GM06990 (cell line): ENCODE measurements around the gene SIPA1L3.

Experiments used
- DNase-seq: peaks from one replicate; pipeline ENCODE4 v3.0.0-alpha.2; 2011; ENCODE audit not compliant: insufficient read length; ENCODE audit errors: extremely low read depth
- H3K27me3 ChIP-seq: replicated peaks from 2 replicates; pipeline ENCODE4 v1.6.0; 2011; ENCODE audit warnings: low read length; ENCODE audit not compliant: control insufficient read depth, insufficient read depth
- H3K36me3 ChIP-seq: 2 replicates; pipeline ENCODE4 v1.5.1; 2011; ENCODE audit warnings: low read length; ENCODE audit not compliant: control insufficient read depth, insufficient read depth
- H3K4me3 ChIP-seq: replicated peaks from 2 replicates; pipeline ENCODE4 v1.5.1; 2011; ENCODE audit warnings: low read depth, mild to moderate bottlenecking, control low read depth, low read length
- CTCF ChIP-seq: IDR thresholded peaks from 2 replicates; pipeline ENCODE4 v1.5.1; 2011; ENCODE audit warnings: low read length, control low read depth, mild to moderate bottlenecking, inconsistent platforms; ENCODE audit not compliant: insufficient read depth, poor library complexity, severe bottlenecking

SIPA1L3 gene

GRCh38 chr19:38032151-38032550 is 125.1 kb downstream of the SIPA1L3 start:
- no peak for TF ChIP-seq CTCF
- DNase-seq = no peak
- no peak overlapping the region for H3K4me3 ChIP-seq
- H3K27me3 ChIP-seq = no peaks in the 10 kb centered on the region
- peaks cover 2% of the 10 kb centered on the region; the same call in 1 of the 2 replicates for H3K36me3 ChIP-seq

- DNase-seq = no peak
- no peak for TF ChIP-seq CTCF
These were observed 125.9 kb downstream of the SIPA1L3 start for GRCh38 chr19:38032951-38033350.

GRCh38 chr19:38033658-38034491 is 126.9 kb downstream of the SIPA1L3 start:
- H3K4me3 ChIP-seq = peak overlapping the region; percentile 18
- peak; percentile 79 for DNase-seq
- H3K36me3 ChIP-seq = peaks cover 2% of the 10 kb centered on the region; the same call in 1 of the 2 replicates
- H3K27me3 ChIP-seq = no peaks in the 10 kb centered on the region
- TF ChIP-seq CTCF = peak; percentile 37

More at GRCh38 chr19:38032951-38033350, 125.9 kb downstream of the SIPA1L3 start:
- peaks cover 2% of the 10 kb centered on the region; the same call in 1 of the 2 replicates for H3K36me3 ChIP-seq
- no peak overlapping the region for H3K4me3 ChIP-seq
- no peaks in the 10 kb centered on the region for H3K27me3 ChIP-seq

- no peak for DNase-seq
- TF ChIP-seq CTCF = no peak
- H3K36me3 ChIP-seq = no peaks in the 10 kb centered on the region; the same call in 1 of the 2 replicates
- no peak overlapping the region; the same call in 1 of the 2 replicates for H3K4me3 ChIP-seq
- H3K27me3 ChIP-seq = no peaks in the 10 kb centered on the region
These were observed 127.5 kb downstream of the SIPA1L3 start for GRCh38 chr19:38034492-38034860.

GRCh38 chr19:38035515-38036495 is 128.8 kb downstream of the SIPA1L3 start:
- DNase-seq = no peak
- no peak overlapping the region for H3K4me3 ChIP-seq
- H3K36me3 ChIP-seq = no peaks in the 10 kb centered on the region; the same call in 1 of the 2 replicates
- no peak for TF ChIP-seq CTCF
- H3K27me3 ChIP-seq = no peaks in the 10 kb centered on the region
